GM19467 (cell line): ENCODE measurements around the gene GRIA4.
"Not testable (repeated sequence)": the region's sequence is repeated elsewhere in the genome, so short reads cannot be mapped to it uniquely, and the experiment has no call there.

Source experiments
- ATAC-seq: cut with Tn5 transposase; IDR thresholded peaks from one replicate; pipeline ENCODE4 v1.9.1; 2021; ENCODE audit warnings: mild to moderate bottlenecking, moderate library complexity; ENCODE audit not compliant: unreplicated experiment

The GRIA4 gene

GRCh38 chr11:105986554-105986953 is 376.7 kb downstream of the GRIA4 start:
- ATAC-seq, result peak; percentile 67

DNA sequence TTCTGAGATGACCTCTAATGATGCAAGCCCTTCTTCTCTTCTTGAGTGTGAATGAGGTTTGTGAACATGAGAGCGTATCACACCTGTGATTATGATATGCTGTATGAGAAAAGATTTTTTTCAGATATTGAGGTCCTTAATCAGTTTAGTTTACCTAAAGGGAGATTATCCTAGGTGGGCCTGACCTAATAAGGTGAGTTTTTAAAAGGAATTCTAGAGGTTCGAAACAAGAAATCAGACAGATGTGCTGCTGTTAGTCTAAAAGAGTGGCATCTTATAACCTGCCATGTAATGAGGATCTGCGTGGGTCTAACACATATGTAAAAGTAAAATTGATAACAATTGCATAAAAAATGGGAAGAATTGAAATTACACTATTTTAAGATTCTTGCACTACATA is 378.3 kb downstream of the GRIA4 start:
- no peak for ATAC-seq

DNA sequence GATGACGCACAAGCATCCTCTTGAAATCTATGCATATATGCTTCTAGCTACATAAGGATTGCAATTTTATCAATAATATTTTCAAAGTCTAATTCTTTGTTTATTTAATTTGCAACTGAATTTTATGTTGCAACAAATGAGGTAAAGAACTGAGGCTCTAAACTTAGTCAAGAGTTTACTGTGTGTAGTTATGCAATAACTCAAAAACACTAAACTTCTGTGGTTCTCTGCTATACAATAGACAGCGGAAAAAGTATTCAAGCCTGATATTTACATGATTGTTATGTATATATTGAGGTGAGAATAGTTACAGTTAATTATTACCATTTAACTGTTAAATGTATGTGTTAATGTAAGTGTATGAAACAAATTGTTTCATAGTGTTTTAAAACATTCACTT is 379.3 kb downstream of the GRIA4 start:
- no peak for ATAC-seq

DNA sequence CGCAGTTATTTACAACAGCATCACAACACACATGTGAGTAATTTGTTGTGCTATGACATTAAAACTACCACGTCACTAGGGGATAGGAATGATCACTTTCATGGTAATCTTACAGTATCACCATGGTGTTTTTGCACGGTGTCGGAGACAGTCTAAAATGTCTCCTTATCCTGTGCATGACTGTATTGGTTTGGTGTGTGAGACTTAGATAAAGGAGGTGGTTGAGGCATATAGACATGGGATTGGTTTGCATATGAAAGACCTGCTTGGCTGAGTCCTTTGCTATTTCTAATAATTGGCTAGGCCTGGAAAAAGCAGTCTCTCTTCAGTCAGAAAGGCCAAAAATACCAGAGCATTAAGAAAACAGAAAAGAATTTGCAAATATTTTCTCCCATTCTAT is 382.0 kb downstream of the GRIA4 start:
- no peak for ATAC-seq

GRCh38 chr11:106001304-106002012 is 391.6 kb downstream of the GRIA4 start:
- ATAC-seq, result no peak

DNA sequence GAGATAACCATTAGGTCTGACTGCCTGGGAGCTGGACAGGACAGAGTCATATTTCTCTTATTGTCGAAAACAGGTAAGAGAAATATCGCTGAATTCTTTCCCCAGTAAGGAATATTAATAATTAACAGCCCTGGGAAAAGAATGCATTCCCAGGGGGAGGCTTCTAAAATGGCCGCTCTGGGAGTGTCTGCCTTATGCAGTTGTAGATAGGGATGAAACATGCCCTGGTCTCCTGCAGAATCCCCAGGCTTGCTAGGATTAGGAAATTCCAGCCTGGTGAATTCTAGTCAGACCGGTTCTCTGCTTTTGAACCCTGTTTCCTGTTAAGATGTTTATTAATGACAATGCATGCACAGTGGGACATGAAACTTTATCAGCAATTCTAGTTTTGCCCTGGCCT is 393.2 kb downstream of the GRIA4 start:
- not testable (repeated sequence) for ATAC-seq

DNA sequence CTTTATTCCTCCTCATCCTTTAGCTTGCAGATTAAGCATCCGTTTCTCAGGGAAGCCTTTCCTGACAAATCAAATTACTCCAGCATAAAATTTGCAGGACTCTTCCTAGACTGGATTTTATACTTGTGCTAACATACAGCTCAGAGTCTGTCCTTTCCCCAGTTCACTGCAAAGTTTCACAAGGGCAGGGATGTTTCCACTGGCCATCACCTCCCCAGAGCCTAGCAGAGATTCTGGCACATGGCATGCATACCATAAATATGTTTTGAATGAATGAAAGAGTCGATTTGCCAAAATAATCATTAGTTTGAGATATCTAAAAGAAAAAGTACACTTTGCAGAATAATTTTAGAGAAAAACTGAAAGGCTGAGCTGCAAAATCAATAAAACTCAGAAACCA is 401.6 kb downstream of the GRIA4 start:
- ATAC-seq, result no peak

- no peak for ATAC-seq
Measured at GRCh38 chr11:106012744-106013143, 402.9 kb downstream of the GRIA4 start.

DNA sequence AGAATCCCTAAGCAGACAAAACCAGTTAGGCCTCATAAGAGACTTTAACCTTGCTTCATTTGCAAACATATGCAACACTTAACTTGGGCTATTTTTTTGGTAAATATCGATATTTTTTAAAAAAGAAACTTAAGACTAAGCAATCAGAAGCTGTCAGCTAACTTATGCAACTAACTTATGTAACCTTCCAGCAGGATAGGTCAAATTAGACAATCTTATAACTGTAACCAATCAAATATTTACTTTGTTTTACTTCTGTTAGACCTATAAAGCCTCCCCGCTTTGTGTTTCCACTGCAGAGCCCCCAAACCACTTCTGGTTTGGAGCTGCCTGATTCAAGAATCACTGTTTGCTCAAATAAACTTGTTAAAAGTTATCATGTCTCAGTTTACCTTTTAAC is 404.2 kb downstream of the GRIA4 start:
- no peak for ATAC-seq

DNA sequence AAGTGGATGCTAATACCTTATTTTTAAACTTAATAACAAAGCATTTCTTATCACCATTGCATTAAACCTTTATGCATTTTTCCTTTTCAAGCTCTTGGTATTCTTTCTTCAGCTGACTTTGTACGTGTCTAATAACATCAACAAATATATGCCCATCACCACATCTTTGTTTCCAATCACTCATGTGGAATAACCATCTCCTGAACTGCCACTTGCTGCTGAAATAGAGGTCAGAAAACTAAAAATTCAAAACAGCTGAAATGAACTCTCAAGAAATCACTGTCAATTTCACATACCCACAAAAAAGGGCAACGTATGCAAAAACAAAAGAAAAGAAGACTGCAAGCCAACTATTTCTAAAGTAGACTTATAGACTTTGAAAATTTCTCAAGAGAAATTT is 404.7 kb downstream of the GRIA4 start:
- ATAC-seq, result no peak

GRCh38 chr11:106015066-106015465 is 405.2 kb downstream of the GRIA4 start:
- ATAC-seq, result no peak

- ATAC-seq, result no peak
Measured at GRCh38 chr11:106017093-106017492, 407.2 kb downstream of the GRIA4 start.

- peak; percentile 7 for ATAC-seq
Measured at GRCh38 chr11:106021181-106021966, 411.5 kb downstream of the GRIA4 start.

DNA sequence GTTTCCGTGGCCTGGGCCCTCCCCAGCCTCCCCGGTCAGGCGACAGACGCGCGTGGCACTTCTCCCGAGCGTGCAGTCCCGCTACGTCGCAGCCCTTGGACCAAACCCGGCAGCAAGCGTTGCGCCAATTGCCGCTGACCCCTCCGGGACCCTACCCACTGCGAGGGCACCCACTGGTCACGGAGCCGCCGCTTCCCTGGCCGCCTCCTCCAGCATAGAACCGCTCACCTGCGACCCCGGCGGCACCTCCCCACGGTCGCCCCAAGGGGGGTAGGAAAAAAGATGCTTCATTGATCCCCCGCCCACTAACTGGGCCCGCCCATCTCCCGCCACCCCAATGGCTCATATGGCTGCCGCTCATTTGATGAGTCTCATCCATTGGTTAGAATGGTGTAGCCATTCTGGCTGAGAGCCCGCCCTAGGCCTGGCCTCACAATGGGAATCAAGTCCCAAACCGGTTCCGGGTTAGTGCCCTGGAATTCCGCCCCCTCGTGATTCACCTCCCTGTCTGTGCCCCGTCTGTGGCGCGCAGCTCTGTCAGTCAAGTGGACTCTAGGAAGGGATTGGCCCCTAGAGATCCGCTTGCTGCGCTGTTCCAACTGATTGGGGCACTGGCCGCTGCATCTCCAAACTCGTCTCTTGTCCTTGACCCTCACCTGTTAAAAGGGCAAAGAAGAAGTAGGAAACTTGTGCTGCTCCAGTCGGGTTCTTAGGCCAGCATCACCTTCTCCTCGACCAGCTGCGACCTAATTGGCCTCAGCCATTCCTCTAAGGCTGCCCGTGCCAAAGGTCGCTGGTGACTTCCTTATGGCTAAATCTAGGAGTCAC is 412.3 kb downstream of the GRIA4 start, which contains the start of gene MSANTD4:
MSANTD4 (minus strand) TSS at position 274 of the 828 bp plus-strand sequence. CDS start 11,323 bp downstream, outside the sequence.
- ATAC-seq, result peak; percentile 99

DNA sequence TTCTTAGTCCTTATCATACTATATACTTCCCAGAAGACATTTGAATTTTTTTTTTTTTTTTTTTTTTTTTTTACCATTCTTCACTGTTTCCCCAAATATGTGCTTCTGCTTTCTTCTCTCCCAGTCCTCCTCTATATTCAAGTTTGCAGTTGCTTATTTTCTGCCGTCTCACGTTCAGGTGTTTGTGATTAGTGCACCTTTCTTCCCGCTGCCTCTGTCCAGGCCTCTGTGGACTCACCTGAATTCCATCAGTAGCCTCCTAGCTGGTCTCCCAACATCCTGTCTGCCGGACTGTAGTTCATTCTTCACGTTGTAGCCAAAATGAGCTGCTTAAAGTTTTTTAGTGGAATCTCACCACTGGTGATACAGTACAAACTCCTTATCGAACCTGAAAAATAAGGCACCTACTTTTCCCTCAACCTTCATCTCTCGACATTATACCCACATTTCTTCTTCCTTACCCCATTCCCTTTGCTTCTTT is 413.0 kb downstream of the GRIA4 start:
- no peak for ATAC-seq

- no peak for ATAC-seq
Measured at GRCh38 chr11:106030609-106031008, 420.7 kb downstream of the GRIA4 start.

DNA sequence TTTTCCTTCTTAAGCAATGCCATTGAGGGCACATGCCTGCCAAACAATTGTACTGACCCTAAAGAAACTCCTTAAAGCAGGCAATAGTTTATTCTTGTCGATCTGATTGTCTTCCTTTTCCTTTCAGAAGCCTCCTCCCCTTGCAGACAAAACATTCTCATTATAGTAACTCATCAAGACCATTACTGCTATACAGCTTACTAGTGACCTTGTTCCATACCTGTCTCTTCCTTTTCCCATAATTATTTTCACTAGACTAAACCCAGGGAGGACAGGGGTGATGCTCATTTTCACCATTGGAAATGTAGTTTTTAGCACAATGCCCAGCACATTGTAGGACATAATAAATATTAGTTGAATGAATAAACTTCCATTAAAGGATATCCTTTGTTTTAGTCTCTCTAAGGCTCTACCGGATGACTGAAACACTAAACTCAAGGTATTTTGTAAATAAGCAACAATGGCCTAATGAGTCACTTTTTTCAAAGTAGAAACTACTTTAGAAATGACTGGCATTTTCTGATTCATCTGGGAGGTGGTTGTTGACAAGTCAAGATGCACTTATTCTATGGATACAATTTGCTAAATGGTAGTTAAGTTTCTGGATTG is 421.4 kb downstream of the GRIA4 start:
- no peak for ATAC-seq
